HepG2 (cell line): ENCODE measurements around the gene UBE2Q2. TPM values are rescaled to one million over a fixed set of nuclear protein-coding genes. Genes with fewer than 3 reads are reported as not detected.

Source experiments
- ATF7 ChIP-seq, 2 experiments: fragments of 450-650 bp in 1 of 2; sonication (generic) in 1 of 2; formaldehyde crosslinking in 1 of 2; IDR thresholded peaks; 2 replicates each; pipeline versions ENCODE4 v1.4.0 to v1.6.1; 2016 to 2020; ENCODE audit warnings: antibody characterized with exemption in 1 of 2, mild to moderate bottlenecking in 1 of 2, missing genetic modification reagents in 1 of 2
- CEBPZ ChIP-seq: IDR thresholded peaks from 2 replicates; pipeline ENCODE4 v1.6.1; 2012; ENCODE audit warnings: low read length, improper control_type of control experiment
- EHMT2 ChIP-seq: fragments of 200-600 bp; sonication (generic); IDR thresholded peaks from 2 replicates; pipeline ENCODE4 v1.7.0; 2017; ENCODE audit warnings: antibody characterized with exemption, low read depth, low read length, borderline replicate concordance
- FOXK2 ChIP-seq: fragments of 450-650 bp; IDR thresholded peaks from 2 replicates; pipeline ENCODE4 v1.6.1; 2016
- JDP2 ChIP-seq: sonication (generic); formaldehyde crosslinking; IDR thresholded peaks from 2 replicates; pipeline ENCODE4 v1.8.1; 2022; ENCODE audit warnings: missing genetic modification reagents, borderline replicate concordance
- KDM4B ChIP-seq: sonication (generic); formaldehyde crosslinking; IDR thresholded peaks from 2 replicates; pipeline ENCODE4 v1.4.0; 2020; ENCODE audit warnings: missing genetic modification reagents
- PREB ChIP-seq: sonication (generic); formaldehyde crosslinking; IDR thresholded peaks from 2 replicates; pipeline ENCODE4 v1.4.0; 2020; ENCODE audit warnings: missing genetic modification reagents
- SMARCE1 ChIP-seq: fragments of 450-650 bp; IDR thresholded peaks from 2 replicates; pipeline ENCODE4 v1.6.1; 2017; ENCODE audit warnings: borderline replicate concordance
- ZFP36L1 ChIP-seq: sonication (generic); formaldehyde crosslinking; IDR thresholded peaks from 2 replicates; pipeline ENCODE4 v1.8.0; 2022; ENCODE audit warnings: mild to moderate bottlenecking, missing genetic modification reagents, moderate library complexity
- ZNF234 ChIP-seq: sonication (generic); formaldehyde crosslinking; conservative IDR thresholded peaks from 2 replicates; pipeline ENCODE4 v1.5.1; 2020; ENCODE audit warnings: mild to moderate bottlenecking, missing genetic modification reagents
- ZNF616 ChIP-seq: sonication (generic); formaldehyde crosslinking; IDR thresholded peaks from 2 replicates; pipeline ENCODE4 v1.5.0; 2020; ENCODE audit warnings: low read depth, mild to moderate bottlenecking, missing genetic modification reagents
- ZNF761 ChIP-seq: sonication (generic); formaldehyde crosslinking; conservative IDR thresholded peaks from 2 replicates; pipeline ENCODE4 v1.4.0; 2020; ENCODE audit warnings: mild to moderate bottlenecking, missing genetic modification reagents
- polyA plus RNA-seq, 8 experiments: library from polyadenylated mRNA; depleted of rRNA in 3 of 8; stranded (reverse) in 7 of 8; unstranded in 1 of 8; fragments of >200 nt; fragmentation: Illumina TruSeq in 4 of 8; extraction: Trizol in 4 of 8; gene quantifications; 2 replicates each; pipeline versions ENCODE4 v1.2.1 to v1.2.3, GENCODE V29; 2011 to 2016; ENCODE audit warnings: low read depth in 4 of 8, missing spikeins in 1 of 8, mixed read lengths in 1 of 8; ENCODE audit not compliant: insufficient read depth in 1 of 8
- total RNA-seq, 5 experiments: library from RNA; depleted of rRNA; stranded (reverse); fragments of >200 nt; fragmentation: Illumina TruSeq; extraction: Trizol; gene quantifications; 2 replicates each; pipeline ENCODE4 v1.2.3, GENCODE V29; 2016; ENCODE audit warnings: low read depth in 1 of 5
- TF ChIP-seq, protein P1 (sequence below): sonication (generic); formaldehyde crosslinking; IDR thresholded peaks from 2 replicates; pipeline ENCODE4 v1.9.0; 2022; ENCODE audit warnings: low read depth, missing genetic modification reagents
- TF ChIP-seq, protein P2 (sequence below): sonication (generic); formaldehyde crosslinking; conservative IDR thresholded peaks from 2 replicates; pipeline ENCODE4 v1.8.0; 2022; ENCODE audit warnings: low read depth, missing genetic modification reagents
- TF ChIP-seq, protein P3 (sequence below): sonication (generic); formaldehyde crosslinking; IDR thresholded peaks from 2 replicates; pipeline ENCODE4 v1.4.0; 2020; ENCODE audit warnings: missing genetic modification reagents, borderline replicate concordance

The UBE2Q2 gene
- total and polyA plus RNA-seq, 2 of the 13 experiments (the other 11 are each of a cell fraction or from before 2014, with no cell fraction given): 10.6 to 20.4 TPM

DNA sequence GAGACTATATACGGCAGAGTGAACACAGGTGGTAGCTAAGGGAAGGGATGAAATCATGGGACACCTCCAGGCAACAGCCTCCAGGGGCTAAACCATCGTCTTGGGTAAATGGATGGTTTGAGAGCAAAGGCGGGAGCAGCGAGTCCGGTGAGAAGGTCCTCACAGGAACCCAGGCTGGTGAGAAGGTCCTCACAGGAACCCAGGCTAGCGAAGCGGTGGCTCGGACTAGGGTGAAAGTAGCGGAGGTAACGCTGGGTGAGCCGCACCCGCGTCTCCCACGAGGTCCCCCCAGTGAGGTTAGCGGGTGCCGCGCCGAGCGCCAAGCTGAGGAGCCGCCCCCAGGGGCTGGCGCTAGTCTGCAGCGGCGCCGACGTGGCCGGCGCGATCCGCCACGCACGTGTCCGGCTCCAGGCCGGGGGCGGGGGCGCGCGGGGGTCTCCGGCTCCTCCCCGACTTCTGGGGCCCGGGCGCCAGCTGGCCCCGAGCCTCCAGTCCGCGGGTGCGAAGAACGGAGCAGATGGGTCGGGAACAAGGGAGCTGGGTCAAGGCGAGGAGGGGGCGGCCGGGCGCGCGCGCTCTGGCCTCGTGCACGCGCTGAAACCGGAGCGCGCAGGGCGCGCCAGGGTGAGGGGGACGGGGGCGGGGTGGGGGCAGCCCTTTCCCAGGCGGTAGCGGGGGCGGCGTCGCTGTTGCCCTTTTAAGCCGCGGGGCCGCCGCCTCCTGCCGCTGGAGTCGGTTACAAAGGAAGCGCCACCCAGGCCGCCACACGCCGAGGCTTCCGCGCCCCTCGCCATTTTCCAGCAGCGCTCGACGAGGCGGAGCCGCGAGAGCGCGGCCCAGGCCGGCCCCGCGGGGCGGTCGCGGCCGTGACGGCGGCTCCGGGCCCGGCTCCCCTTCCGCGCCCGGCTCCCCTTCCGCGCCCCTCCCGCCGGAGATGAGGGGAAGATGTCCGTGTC lies at the start of gene UBE2Q2 (continued):
- TF ChIP-seq CEBPZ (no peak), SMARCE1 (no peak), ZFP36L1 (CRISPR knock-in tag) (no peak), JDP2 (CRISPR knock-in tag) (no peak), PREB (CRISPR knock-in tag) (no peak), ATF7 (IDR thresholded peaks at IDR 0.05) (no peak), ATF7 (CRISPR knock-in tag; IDR thresholded peaks at IDR 0.05) (no peak), KDM4B (no peak), FOXK2 (no peak), ZNF616 (CRISPR knock-in tag) (no peak; the same call in 1 of the 2 replicates), EHMT2 (no peak), ZNF761 (CRISPR knock-in tag) (no peak), ZNF234 (CRISPR knock-in tag) (no peak)
- TF ChIP-seq, protein P1, sequence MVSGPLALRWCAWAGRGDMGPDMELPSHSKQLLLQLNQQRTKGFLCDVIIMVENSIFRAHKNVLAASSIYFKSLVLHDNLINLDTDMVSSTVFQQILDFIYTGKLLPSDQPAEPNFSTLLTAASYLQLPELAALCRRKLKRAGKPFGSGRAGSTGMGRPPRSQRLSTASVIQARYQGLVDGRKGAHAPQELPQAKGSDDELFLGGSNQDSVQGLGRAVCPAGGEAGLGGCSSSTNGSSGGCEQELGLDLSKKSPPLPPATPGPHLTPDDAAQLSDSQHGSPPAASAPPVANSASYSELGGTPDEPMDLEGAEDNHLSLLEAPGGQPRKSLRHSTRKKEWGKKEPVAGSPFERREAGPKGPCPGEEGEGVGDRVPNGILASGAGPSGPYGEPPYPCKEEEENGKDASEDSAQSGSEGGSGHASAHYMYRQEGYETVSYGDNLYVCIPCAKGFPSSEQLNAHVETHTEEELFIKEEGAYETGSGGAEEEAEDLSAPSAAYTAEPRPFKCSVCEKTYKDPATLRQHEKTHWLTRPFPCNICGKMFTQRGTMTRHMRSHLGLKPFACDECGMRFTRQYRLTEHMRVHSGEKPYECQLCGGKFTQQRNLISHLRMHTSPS (CRISPR knock-in tag): no peak
- TF ChIP-seq, protein P2, sequence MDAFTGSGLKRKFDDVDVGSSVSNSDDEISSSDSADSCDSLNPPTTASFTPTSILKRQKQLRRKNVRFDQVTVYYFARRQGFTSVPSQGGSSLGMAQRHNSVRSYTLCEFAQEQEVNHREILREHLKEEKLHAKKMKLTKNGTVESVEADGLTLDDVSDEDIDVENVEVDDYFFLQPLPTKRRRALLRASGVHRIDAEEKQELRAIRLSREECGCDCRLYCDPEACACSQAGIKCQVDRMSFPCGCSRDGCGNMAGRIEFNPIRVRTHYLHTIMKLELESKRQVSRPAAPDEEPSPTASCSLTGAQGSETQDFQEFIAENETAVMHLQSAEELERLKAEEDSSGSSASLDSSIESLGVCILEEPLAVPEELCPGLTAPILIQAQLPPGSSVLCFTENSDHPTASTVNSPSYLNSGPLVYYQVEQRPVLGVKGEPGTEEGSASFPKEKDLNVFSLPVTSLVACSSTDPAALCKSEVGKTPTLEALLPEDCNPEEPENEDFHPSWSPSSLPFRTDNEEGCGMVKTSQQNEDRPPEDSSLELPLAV: no peak
- TF ChIP-seq, protein P3, sequence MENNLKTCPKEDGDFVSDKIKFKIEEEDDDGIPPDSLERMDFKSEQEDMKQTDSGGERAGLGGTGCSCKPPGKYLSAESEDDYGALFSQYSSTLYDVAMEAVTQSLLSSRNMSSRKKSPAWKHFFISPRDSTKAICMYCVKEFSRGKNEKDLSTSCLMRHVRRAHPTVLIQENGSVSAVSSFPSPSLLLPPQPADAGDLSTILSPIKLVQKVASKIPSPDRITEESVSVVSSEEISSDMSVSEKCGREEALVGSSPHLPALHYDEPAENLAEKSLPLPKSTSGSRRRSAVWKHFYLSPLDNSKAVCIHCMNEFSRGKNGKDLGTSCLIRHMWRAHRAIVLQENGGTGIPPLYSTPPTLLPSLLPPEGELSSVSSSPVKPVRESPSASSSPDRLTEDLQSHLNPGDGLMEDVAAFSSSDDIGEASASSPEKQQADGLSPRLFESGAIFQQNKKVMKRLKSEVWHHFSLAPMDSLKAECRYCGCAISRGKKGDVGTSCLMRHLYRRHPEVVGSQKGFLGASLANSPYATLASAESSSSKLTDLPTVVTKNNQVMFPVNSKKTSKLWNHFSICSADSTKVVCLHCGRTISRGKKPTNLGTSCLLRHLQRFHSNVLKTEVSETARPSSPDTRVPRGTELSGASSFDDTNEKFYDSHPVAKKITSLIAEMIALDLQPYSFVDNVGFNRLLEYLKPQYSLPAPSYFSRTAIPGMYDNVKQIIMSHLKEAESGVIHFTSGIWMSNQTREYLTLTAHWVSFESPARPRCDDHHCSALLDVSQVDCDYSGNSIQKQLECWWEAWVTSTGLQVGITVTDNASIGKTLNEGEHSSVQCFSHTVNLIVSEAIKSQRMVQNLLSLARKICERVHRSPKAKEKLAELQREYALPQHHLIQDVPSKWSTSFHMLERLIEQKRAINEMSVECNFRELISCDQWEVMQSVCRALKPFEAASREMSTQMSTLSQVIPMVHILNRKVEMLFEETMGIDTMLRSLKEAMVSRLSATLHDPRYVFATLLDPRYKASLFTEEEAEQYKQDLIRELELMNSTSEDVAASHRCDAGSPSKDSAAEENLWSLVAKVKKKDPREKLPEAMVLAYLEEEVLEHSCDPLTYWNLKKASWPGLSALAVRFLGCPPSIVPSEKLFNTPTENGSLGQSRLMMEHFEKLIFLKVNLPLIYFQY (CRISPR knock-in tag): no peak; the same call in 1 of the 2 replicates
